Heart right ventricle (tissue), 16 donors: ENCODE results near the gene PTPRU. TPM values are rescaled to one million over a fixed set of nuclear protein-coding genes. Genes with fewer than 3 reads are reported as not detected.
"Not testable (repeated sequence)": the region's sequence is repeated elsewhere in the genome, so short reads cannot be mapped to it uniquely, and the experiment has no call there.

Source experiments
- ATAC-seq, 8 donors: fragments of 200-7000 bp; cut with Tn5 transposase; one replicate each; pipeline ENCODE4 v1.9.1; 2020; ENCODE audit warnings: mild to moderate bottlenecking in 8 of 8, moderate library complexity in 8 of 8, moderate number of reproducible peaks in 1 of 8
- DNase-seq, 2 donors: peaks; one replicate each; pipeline ENCODE4 v3.0.0-alpha.2; 2020
- H3K27ac ChIP-seq, 10 donors: fragments of 200-600 bp; sonication (generic) in 2 of 10; one replicate each; pipeline versions ENCODE4 v1.5.0 to v1.8.0; 2020 to 2022; ENCODE audit warnings: mild to moderate bottlenecking in 3 of 10
- H3K27me3 ChIP-seq, 7 donors: fragments of 200-600 bp; one replicate each; pipeline ENCODE4 v1.8.0; 2021 to 2022; ENCODE audit warnings: mild to moderate bottlenecking in 2 of 7
- H3K36me3 ChIP-seq, 9 donors: fragments of 200-600 bp; sonication (generic) in 1 of 9; one replicate each; pipeline versions ENCODE4 v1.5.0 to v1.8.0; 2020 to 2022; ENCODE audit warnings: mild to moderate bottlenecking in 2 of 9
- H3K4me1 ChIP-seq, 9 donors: fragments of 200-600 bp; sonication (generic) in 1 of 9; one replicate each; pipeline versions ENCODE4 v1.5.0 to v1.8.0; 2020 to 2022; ENCODE audit warnings: mild to moderate bottlenecking in 4 of 9
- H3K4me3 ChIP-seq, 10 donors: fragments of 200-600 bp; sonication (generic) in 2 of 10; one replicate each; pipeline versions ENCODE4 v1.5.0 to v1.8.0; 2020 to 2022; ENCODE audit warnings: mild to moderate bottlenecking in 7 of 10, moderate library complexity in 2 of 10
- H3K9me3 ChIP-seq, 11 donors: fragments of 200-600 bp in 10 of 11; sonication (generic) in 2 of 11; one replicate each; pipeline versions ENCODE4 v1.5.0 to v1.8.0; 2013 to 2022; ENCODE audit warnings: mild to moderate bottlenecking in 2 of 11, control low read depth in 1 of 11, moderate library complexity in 1 of 11
- WGBS, 2 donors: extraction: QIAGEN DNeasy Blood & Tissue Kit; methylation state at CpG; one replicate each; pipeline ENCODE4 v1.1.7; 2013; ENCODE audit warnings: inconsistent platforms in 1 of 2; 5-methylcytosine and 5-hydroxymethylcytosine counted together
- intact Hi-C, 10 donors: fragments of 100-400 bp; cut with DNase I; formaldehyde crosslinking; loops; one replicate each; pipeline versions ENCODE4 v1.11.1 to v1.14.2; 2022
- polyA plus RNA-seq, 2 donors: library from polyadenylated mRNA; stranded (reverse); fragments of 200-250 nt; gene quantifications; one replicate each; pipeline ENCODE4 v1.2.3, GENCODE V29; 2013
- total RNA-seq, 10 donors: library from RNA; stranded (reverse); fragmentation: NEBNext Ultra II Directional in 3 of 10; extraction: Animal tissue kit (Norgen Biotek cat#: 25700) in 3 of 10; gene quantifications; one replicate each; pipeline versions ENCODE4 v1.2.1 to v1.2.4, GENCODE V29; 2021 to 2023
- TF ChIP-seq, protein P1 (sequence below), 9 donors: fragments of 200-600 bp; sonication (generic) in 2 of 9; IDR thresholded peaks; one replicate each; pipeline versions ENCODE4 v1.5.0 to v1.8.0; 2021 to 2022; ENCODE audit warnings: antibody characterized with exemption in 9 of 9, mild to moderate bottlenecking in 5 of 9, moderate library complexity in 1 of 9
- donor health status: Arrhythmogenic right ventricular cardiomyopathy.
- donor health status: ischemic (EF 13 %, LVEDD 7.1; RV severe dilation, severe dysfunction).
- donor health status: healthy with polysubstance abuse.
- donor health status: DM: no; HTN: yes; CAD: no.
- donor health status: DM: no; HTN: no; CAD: no.
- donor health status: ischemic (EF 25% LVEDD 6.9; RV normal size, moderate dysfunction).
- donor health status: ischemic (EF 25% LVEDD 5.7; RV mildly dilated, moderate dysfunction).
- donor health status: healthy.
- donor health status: DM: yes; HTN: yes; CAD: no.
- donor health status: Ischemic cardiomyopathy.
- donor health status: ischemic (EF 35%, LVEDD 5.7; RV mildly dilated, moderate dysfunction).
- donor health status: nonischemic (EF 11% LVEDD 7.7; RV severe dilation, severe dysfunction).
- donor health status: DM: yes; HTN: yes; CAD: no.
- donor health status: PGD.
- donor health status: ischemic (EF 29% LVEDD 5.4; RV normal size, mild dysfunction).
- donor health status: nonischemic (EF 23%, LVEDD 6.1; RV moderate dilation, normal function).

PTPRU gene
- total and polyA plus RNA-seq, 12 donors: 8.6 to 29.8 (median 14.5) TPM

DNA sequence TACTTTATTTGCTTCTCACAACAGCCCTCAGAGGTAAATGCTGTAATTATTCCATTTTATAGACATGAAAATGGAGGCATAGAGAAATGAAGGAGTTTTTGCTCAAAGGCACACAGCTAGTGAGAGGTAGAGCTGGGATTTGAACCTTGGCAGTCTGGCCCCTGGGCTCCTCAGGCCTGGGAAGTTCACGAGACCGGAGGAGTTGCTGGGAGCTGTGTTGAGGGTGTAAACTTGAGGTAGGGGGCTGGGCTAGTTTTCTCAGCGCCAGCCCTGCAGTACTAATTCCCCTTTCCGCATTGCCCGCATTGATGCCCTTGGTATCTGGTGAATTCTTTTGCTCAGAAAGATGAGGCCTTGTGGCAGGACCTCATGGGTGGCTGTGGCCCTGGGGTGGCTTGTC lies 73.3 kb downstream of the PTPRU start:
- Histone ChIP-seq H3K27me3 (no peaks in the 10 kb centered on the region), H3K9me3 (no peaks in the 10 kb centered on the region), H3K27ac (no peak overlapping the region), H3K4me3 (no peak overlapping the region), H3K36me3 (peaks cover 0 to 5% (median 0%) of the 10 kb centered on the region in 9 donors), H3K4me1 (no peaks in the 10 kb centered on the region)
- intact Hi-C loops: no loop called here
- DNase-seq (no peak), ATAC-seq (no peak)
- TF ChIP-seq, protein P1, sequence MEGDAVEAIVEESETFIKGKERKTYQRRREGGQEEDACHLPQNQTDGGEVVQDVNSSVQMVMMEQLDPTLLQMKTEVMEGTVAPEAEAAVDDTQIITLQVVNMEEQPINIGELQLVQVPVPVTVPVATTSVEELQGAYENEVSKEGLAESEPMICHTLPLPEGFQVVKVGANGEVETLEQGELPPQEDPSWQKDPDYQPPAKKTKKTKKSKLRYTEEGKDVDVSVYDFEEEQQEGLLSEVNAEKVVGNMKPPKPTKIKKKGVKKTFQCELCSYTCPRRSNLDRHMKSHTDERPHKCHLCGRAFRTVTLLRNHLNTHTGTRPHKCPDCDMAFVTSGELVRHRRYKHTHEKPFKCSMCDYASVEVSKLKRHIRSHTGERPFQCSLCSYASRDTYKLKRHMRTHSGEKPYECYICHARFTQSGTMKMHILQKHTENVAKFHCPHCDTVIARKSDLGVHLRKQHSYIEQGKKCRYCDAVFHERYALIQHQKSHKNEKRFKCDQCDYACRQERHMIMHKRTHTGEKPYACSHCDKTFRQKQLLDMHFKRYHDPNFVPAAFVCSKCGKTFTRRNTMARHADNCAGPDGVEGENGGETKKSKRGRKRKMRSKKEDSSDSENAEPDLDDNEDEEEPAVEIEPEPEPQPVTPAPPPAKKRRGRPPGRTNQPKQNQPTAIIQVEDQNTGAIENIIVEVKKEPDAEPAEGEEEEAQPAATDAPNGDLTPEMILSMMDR (IDR thresholded peaks at IDR 0.05): no peak
- WGBS, 2 donors: 93 to 94% methylated on average over 5 of the region's 5 CpGs

DNA sequence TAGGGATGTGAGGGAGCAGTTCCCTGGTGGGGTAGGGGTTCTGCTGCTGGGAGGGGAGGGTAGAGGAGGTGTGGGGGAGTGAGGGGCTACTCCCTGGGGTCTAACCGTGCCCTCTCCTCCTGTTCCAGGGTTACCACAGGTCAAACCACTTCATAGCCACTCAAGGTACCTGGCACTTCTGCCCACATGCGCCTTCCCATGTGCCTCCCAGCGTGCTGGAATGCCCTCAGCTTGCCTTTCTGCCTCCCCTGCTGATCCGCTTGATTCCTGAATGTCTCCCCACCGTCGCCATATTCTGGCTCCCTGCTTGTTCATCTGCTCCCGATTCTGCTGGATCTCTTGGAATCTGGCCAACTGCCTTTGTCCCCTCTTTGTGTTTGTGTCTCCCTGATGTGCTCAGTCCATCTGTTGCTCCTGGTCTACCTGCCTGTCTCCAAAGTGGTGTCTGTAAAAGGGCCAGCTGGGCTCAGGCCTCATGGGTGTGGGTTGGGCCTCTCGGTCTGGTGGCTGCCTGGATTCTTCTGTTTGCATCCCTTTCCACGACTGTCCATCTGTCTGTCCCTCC lies 74.4 kb downstream of the PTPRU start:
- Histone ChIP-seq H3K36me3 (peaks cover 0 to 16% (median 0%) of the 10 kb centered on the region in 9 donors), H3K27ac (no peak overlapping the region), H3K4me1 (no peaks in the 10 kb centered on the region), H3K9me3 (no peaks in the 10 kb centered on the region), H3K4me3 (no peak overlapping the region), H3K27me3 (no peaks in the 10 kb centered on the region)
- ATAC-seq (no peak), DNase-seq (no peak)
- TF ChIP-seq, protein P1 (IDR thresholded peaks at IDR 0.05): no peak
- 87 to 90% methylated on average over 9 of the region's 9 CpGs for WGBS, 2 donors
- intact Hi-C loops: no loop called here

DNA sequence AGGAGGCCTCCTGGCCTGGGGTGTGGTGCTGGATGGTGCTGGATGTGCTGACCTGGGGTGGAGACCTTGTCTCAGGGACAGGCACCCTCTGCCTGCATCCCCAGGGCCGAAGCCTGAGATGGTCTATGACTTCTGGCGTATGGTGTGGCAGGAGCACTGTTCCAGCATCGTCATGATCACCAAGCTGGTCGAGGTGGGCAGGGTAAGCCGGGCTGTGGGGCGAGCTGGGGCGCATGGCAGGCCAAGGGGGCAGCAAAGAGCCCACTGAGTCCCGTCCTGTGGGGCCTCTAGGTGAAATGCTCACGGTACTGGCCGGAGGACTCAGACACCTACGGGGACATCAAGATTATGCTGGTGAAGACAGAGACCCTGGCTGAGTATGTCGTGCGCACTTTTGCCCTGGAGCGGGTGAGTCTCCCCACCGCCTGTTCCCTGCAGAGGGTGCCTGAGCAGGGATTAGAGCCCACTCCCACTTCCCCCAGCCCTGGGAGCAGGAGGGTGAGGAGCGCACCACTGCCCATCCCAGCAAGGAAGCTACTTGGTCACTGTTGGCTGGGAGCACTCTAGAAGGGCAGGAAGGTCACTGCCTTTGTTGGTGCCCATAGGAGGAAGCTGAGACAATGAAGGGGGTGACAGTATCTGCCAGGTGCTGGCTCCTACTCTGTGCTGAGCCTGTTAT lies 75.2 kb downstream of the PTPRU start:
- 93 to 94% methylated on average over 16 of the region's 16 CpGs for WGBS, 2 donors
- Histone ChIP-seq H3K27me3 (no peaks in the 10 kb centered on the region), H3K27ac (no peak overlapping the region), H3K4me1 (no peaks in the 10 kb centered on the region), H3K36me3 (peaks cover 0 to 23% (median 0%) of the 10 kb centered on the region in 9 donors), H3K4me3 (no peak overlapping the region), H3K9me3 (no peaks in the 10 kb centered on the region)
- no peak for ATAC-seq
- TF ChIP-seq, protein P1 (IDR thresholded peaks at IDR 0.05): no peak
- DNase-seq: no peak
- intact Hi-C loops: no loop called here

DNA sequence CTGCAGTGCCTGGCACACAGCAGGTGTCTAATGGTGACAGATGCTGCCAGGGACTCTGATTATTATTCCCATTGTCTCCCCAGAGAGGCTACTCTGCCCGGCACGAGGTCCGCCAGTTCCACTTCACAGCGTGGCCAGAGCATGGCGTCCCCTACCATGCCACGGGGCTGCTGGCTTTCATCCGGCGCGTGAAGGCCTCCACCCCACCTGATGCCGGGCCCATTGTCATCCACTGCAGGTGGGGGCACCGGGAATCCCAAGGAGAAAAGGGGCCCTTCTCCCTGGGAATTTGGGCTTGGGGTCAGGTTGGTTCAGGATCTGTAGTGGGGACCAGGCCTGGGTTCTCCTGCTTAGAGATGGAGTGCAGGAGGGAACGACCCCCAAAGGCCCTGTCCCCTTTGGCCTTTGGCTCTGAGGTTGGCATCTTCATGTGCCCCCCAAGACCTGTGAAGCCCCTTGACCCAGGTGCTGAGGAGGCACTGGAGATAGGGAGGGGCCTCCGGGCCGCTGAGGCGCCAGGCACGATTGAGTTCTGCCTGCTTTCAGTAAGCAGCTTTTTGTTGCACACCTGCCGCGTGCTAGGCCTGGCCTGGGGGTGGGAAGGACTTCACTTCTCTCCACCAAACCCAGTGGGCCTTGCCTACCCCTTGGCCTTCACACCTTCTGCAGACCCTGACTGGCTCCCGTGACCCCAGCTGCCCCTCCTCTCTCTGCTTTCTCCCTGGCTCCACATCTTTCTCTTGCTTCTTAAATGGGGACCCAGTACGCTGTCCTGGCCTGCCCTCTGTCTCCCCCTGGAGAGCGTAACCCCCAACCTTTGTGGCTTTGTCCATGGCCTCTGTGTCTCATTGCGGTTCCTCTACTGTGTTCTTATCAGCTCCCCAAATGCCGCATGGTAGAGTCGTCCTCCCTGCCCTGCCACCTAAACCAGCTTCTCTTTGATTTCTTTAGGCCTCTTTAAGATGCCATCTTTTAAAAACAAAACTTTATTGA lies 76.4 kb downstream of the PTPRU start:
- 91 to 92% methylated on average over 24 of the region's 24 CpGs for WGBS, 2 donors
- intact Hi-C loops: no loop called here
- ATAC-seq (no peak), DNase-seq (no peak)
- no peak overlapping the region for H3K4me3 ChIP-seq
- TF ChIP-seq, protein P1 (IDR thresholded peaks at IDR 0.05): no peak
- no peak overlapping the region for H3K27ac ChIP-seq
- H3K36me3 ChIP-seq: peaks cover 0 to 30% (median 0%) of the 10 kb centered on the region in 9 donors
- H3K27me3 ChIP-seq: no peaks in the 10 kb centered on the region
- H3K4me1 ChIP-seq: no peaks in the 10 kb centered on the region
- H3K9me3 ChIP-seq: no peaks in the 10 kb centered on the region

DNA sequence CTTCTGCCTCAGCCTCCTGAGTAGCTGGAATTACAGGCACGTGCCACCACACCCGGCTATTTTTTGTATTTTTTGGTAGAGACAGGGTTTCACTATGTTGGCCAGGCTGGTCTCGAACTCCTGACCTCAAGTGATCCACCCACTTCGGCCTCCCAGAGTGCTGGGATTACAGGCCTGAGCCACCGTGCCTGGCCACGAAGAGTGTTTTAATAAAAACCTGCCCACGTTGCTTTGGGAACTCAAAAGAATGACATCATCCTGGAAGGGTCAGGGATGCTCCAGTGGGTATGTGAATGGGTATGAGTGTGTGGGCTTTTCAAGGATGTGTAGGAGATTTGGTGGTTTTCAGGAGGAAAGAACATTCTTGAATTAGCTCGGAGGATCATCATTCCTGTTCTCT lies 78.4 kb downstream of the PTPRU start:
- DNase-seq, intact Hi-C loops, H3K4me1 ChIP-seq, H3K9me3 ChIP-seq, ATAC-seq, H3K27me3 ChIP-seq, H3K27ac ChIP-seq, H3K4me3 ChIP-seq: not testable (repeated sequence)
- peaks cover 0 to 34% (median 0%) of the 10 kb centered on the region in 9 donors for H3K36me3 ChIP-seq
- WGBS, 2 donors: 85 to 87% methylated on average over 8 of the region's 8 CpGs
